H9 (cell line): Measurements from ENCODE around the gene GPR153. TPM values are rescaled to one million over a fixed set of nuclear protein-coding genes. Genes with fewer than 3 reads are reported as not detected.

Source experiments
- DNase-seq: peaks from one replicate; pipeline ENCODE4 v3.0.0-alpha.2; 2017
- H2AFZ ChIP-seq: one replicate; pipeline ENCODE4 v1.6.1; 2013; ENCODE audit warnings: mild to moderate bottlenecking, low read length, control low read depth, moderate library complexity
- H2AK5ac ChIP-seq: 2 replicates; pipeline ENCODE4 v1.6.1; 2013; ENCODE audit warnings: low read length, control low read depth, mixed read lengths; ENCODE audit not compliant: insufficient read length
- H2BK120ac ChIP-seq: one replicate; pipeline ENCODE4 v1.6.1; 2013; ENCODE audit warnings: low read depth, mild to moderate bottlenecking, low read length, control low read depth, inconsistent platforms; ENCODE audit not compliant: poor library complexity, severe bottlenecking
- H2BK12ac ChIP-seq: 2 replicates; pipeline ENCODE4 v1.6.1; 2013; ENCODE audit warnings: low read length, control low read depth, mixed read lengths, low read depth; ENCODE audit not compliant: insufficient read length
- H2BK15ac ChIP-seq: 2 replicates; pipeline ENCODE4 v1.6.1; 2013; ENCODE audit warnings: low read depth, low read length, control low read depth
- H2BK20ac ChIP-seq: one replicate; pipeline ENCODE4 v1.6.1; 2013; ENCODE audit warnings: low read depth, mild to moderate bottlenecking, low read length, control low read depth, inconsistent platforms; ENCODE audit not compliant: poor library complexity, severe bottlenecking
- H2BK5ac ChIP-seq: 2 replicates; pipeline ENCODE4 v1.6.1; 2013; ENCODE audit warnings: low read length, control low read depth, mixed read lengths; ENCODE audit not compliant: insufficient read length
- H3K14ac ChIP-seq: 2 replicates; pipeline ENCODE4 v1.6.1; 2013; ENCODE audit warnings: low read length, control low read depth; ENCODE audit not compliant: insufficient read depth
- H3K18ac ChIP-seq: 2 replicates; pipeline ENCODE4 v1.6.1; 2013; ENCODE audit warnings: low read depth, mild to moderate bottlenecking, mixed read lengths, low read length, control low read depth; ENCODE audit not compliant: insufficient read length
- H3K23ac ChIP-seq: 2 replicates; pipeline ENCODE4 v1.6.1; 2013; ENCODE audit warnings: low read length, control low read depth, mixed read lengths, low read depth; ENCODE audit not compliant: insufficient read length
- H3K23me2 ChIP-seq: 2 replicates; pipeline ENCODE4 v1.6.1; 2013; ENCODE audit warnings: low read depth, mild to moderate bottlenecking, mixed read lengths, low read length, control low read depth; ENCODE audit not compliant: insufficient read length, poor library complexity, severe bottlenecking
- H3K27ac ChIP-seq: 2 replicates; pipeline ENCODE4 v1.5.1; 2013; ENCODE audit warnings: low read length, control low read depth, mixed read lengths, low read depth; ENCODE audit not compliant: insufficient read length
- H3K27me3 ChIP-seq: 2 replicates; pipeline ENCODE4 v1.6.1; 2013; ENCODE audit warnings: low read length, control low read depth, inconsistent platforms; ENCODE audit not compliant: insufficient read depth
- H3K4ac ChIP-seq: 2 replicates; pipeline ENCODE4 v1.6.1; 2013; ENCODE audit warnings: low read depth, mild to moderate bottlenecking, control low read depth, inconsistent platforms, low read length, moderate library complexity
- H3K4me1 ChIP-seq: 2 replicates; pipeline ENCODE4 v1.6.1; 2013; ENCODE audit warnings: low read length, control low read depth, inconsistent platforms; ENCODE audit not compliant: insufficient read depth
- H3K4me2 ChIP-seq: 2 replicates; pipeline ENCODE4 v1.6.1; 2013; ENCODE audit warnings: low read length, control low read depth, mixed read lengths; ENCODE audit not compliant: insufficient read length, insufficient read depth
- H3K56ac ChIP-seq: 2 replicates; pipeline ENCODE4 v1.6.1; 2013; ENCODE audit warnings: low read depth, mild to moderate bottlenecking, mixed read lengths, low read length, control low read depth; ENCODE audit not compliant: insufficient read length
- H3K79me1 ChIP-seq: 2 replicates; pipeline ENCODE4 v1.6.1; 2013; ENCODE audit warnings: low read depth, mild to moderate bottlenecking, moderate library complexity, low read length, control low read depth, inconsistent platforms; ENCODE audit not compliant: insufficient read depth, poor library complexity, severe bottlenecking
- H3K79me2 ChIP-seq: 2 replicates; pipeline ENCODE4 v1.6.1; 2013; ENCODE audit warnings: low read length, control low read depth, inconsistent platforms; ENCODE audit not compliant: insufficient read depth
- H3K9ac ChIP-seq: 2 replicates; pipeline ENCODE4 v1.6.1; 2013; ENCODE audit warnings: low read length, control low read depth, mixed read lengths; ENCODE audit not compliant: insufficient read length; ENCODE audit errors: extremely low read depth
- H3K9me3 ChIP-seq: one replicate; pipeline ENCODE4 v1.6.1; 2013; ENCODE audit warnings: low read depth, low read length, inconsistent platforms; ENCODE audit not compliant: control insufficient read depth
- H3T11ph ChIP-seq: one replicate; pipeline ENCODE4 v1.6.1; 2013; ENCODE audit warnings: mild to moderate bottlenecking, low read length, control low read depth, inconsistent platforms
- H4K20me1 ChIP-seq: one replicate; pipeline ENCODE4 v1.6.1; 2013; ENCODE audit not compliant: control insufficient read depth, insufficient read length, insufficient read depth
- H4K5ac ChIP-seq: 2 replicates; pipeline ENCODE4 v1.6.1; 2013; ENCODE audit warnings: low read depth, mild to moderate bottlenecking, mixed read lengths, low read length, control low read depth; ENCODE audit not compliant: insufficient read length
- H4K8ac ChIP-seq: replicated peaks from 2 replicates; pipeline ENCODE4 v1.6.1; 2013; ENCODE audit warnings: low read length, control low read depth, mixed read lengths, low read depth; ENCODE audit not compliant: insufficient read length
- H4K91ac ChIP-seq: 2 replicates; pipeline ENCODE4 v1.6.1; 2013; ENCODE audit warnings: low read depth, mild to moderate bottlenecking, moderate library complexity, mixed read lengths, low read length, control low read depth; ENCODE audit not compliant: insufficient read length
- H3K27ac Mint-ChIP-seq, 3 experiments: 2 replicates in 2 of 3; 3 replicates in 1 of 3; pipeline ENCODE4 v1.8.0; 2020 to 2021; ENCODE audit warnings: mixed read lengths in 3 of 3, mild to moderate bottlenecking in 1 of 3, moderate library complexity in 1 of 3
- H3K27me3 Mint-ChIP-seq: 2 replicates; pipeline ENCODE4 v1.8.0; 2021; ENCODE audit warnings: low read depth, mild to moderate bottlenecking, moderate library complexity, mixed read lengths
- H3K36me3 Mint-ChIP-seq, 3 experiments: 2 replicates in 2 of 3; 3 replicates in 1 of 3; pipeline ENCODE4 v1.8.0; 2020 to 2021; ENCODE audit warnings: low read depth in 3 of 3, mixed read lengths in 3 of 3; ENCODE audit not compliant: insufficient read depth in 1 of 3
- H3K4me1 Mint-ChIP-seq, 2 experiments: 2 replicates each; pipeline ENCODE4 v1.8.0; 2020; ENCODE audit warnings: mixed read lengths in 2 of 2
- H3K4me3 Mint-ChIP-seq, 2 experiments: 2 replicates in 1 of 2; 3 replicates in 1 of 2; pipeline ENCODE4 v1.8.0; 2020 to 2021; ENCODE audit warnings: mild to moderate bottlenecking in 2 of 2, mixed read lengths in 2 of 2, moderate library complexity in 1 of 2
- H3K9me3 Mint-ChIP-seq, 2 experiments: 2 replicates in 1 of 2; 3 replicates in 1 of 2; pipeline ENCODE4 v1.8.0; 2020; ENCODE audit warnings: mild to moderate bottlenecking in 2 of 2, mixed read lengths in 2 of 2, moderate library complexity in 1 of 2
- WGBS: extraction: QIAGEN DNeasy Blood & Tissue Kit; methylation state at CpG from one replicate; pipeline ENCODE4 v1.1.7; 2013; ENCODE audit warnings: missing lambda C conversion rate, low lambda C conversion rate, mixed read lengths; ENCODE audit not compliant: insufficient read length; ENCODE audit errors: extremely low coverage; 5-methylcytosine and 5-hydroxymethylcytosine counted together
- long read RNA-seq: library from polyadenylated mRNA; unstranded; transcript quantifications from one replicate; pipeline ENCODE4 v2.0.0, GENCODE V29; 2020
- total RNA-seq: library from RNA; stranded (reverse); gene quantifications from 2 replicates; pipeline ENCODE4 v1.2.1, GENCODE V29; 2021
- TF ChIP-seq, protein P1 (sequence below): fragments of 200-600 bp; sonication (generic); conservative IDR thresholded peaks from 3 replicates; pipeline ENCODE4 v1.8.0; 2021; ENCODE audit warnings: antibody characterized with exemption, mild to moderate bottlenecking

GPR153 gene
- total RNA-seq = 8.9 and 9.6 TPM in 2 replicates
- long read RNA-seq, partial matches to known transcripts = 0 of 24 reads
- long read RNA-seq, other reads (novel, unspliced or antisense) = 24 of 24 reads

DNA sequence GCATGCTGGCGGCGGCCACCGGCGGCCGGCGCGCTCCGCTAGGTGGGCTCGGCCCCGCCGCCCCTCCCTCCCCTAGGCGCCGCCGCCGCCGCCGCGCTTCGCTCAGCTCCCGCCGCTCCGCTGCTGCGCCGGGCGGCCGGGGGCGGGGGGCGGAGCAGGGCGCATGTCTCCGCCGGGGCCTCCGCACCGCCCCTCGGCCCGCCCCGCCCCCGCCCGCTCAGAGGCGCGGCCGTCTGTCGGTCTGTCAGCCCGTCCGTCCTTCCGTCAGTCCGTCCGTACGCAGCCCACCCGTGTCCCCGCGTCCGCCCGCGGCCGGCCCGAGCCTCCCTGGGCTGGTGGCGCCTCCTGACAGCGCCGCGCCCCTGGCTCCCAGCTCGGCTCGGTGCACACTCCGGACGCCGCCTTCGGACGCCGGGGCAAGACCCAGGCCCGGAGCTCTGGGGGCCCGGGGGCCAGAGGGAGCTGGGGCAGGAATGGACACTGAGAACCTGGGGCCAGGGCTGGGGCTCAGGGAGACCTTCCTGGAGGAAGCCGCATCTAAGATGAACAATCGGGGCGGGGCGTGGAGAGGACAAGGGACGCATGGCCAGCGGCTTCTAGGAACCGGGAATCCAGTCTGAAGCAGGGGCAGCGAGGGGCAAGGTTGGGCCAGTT, at the start of gene GPR153:
Gene GPR153, minus strand, starts transcription at position 138 of the 654 bp plus-strand sequence. CDS start 6,193 bp downstream, outside the sequence.
- peaks cover 4 to 11% of the 10 kb centered on the region in 2 experiments; a peak in 3 of 4 replicates for H3K4me1 Mint-ChIP-seq

More for the DNA sequence above, at the start of gene GPR153:
- H4K8ac ChIP-seq = no peak within 1 kb of the TSS
- H2AFZ ChIP-seq = no peak within 1 kb of the TSS
- no peak within 1 kb of the TSS for H4K5ac ChIP-seq
- no peak within 1 kb of the TSS for H3K23ac ChIP-seq
- H3T11ph ChIP-seq = no peak within 1 kb of the TSS
- Mint-ChIP-seq H3K36me3 (peaks cover 0 to 4% (median 0%) of the 10 kb centered on the region in 3 experiments; a peak in 3 of 7 replicates), H3K9me3 (no peaks in the 10 kb centered on the region), H3K4me3 (peak within 1 kb of the TSS; percentile 59 to 83), H3K27me3 (peaks cover 44% of the 10 kb centered on the region), H3K27ac (no peak within 1 kb of the TSS; a peak in 1 of 7 replicates)
- H3K79me1 ChIP-seq = no peaks in the 10 kb centered on the region
- no CpG with 5 or more reads among the region's 78 CpGs for WGBS
- no peak within 1 kb of the TSS for H2BK20ac ChIP-seq
- H3K27me3 ChIP-seq = peaks cover 7% of the 10 kb centered on the region; the same call in 1 of the 2 replicates
- DNase-seq = peak; percentile 60
- H3K9ac ChIP-seq = no peak within 1 kb of the TSS
- TF ChIP-seq, protein P1, sequence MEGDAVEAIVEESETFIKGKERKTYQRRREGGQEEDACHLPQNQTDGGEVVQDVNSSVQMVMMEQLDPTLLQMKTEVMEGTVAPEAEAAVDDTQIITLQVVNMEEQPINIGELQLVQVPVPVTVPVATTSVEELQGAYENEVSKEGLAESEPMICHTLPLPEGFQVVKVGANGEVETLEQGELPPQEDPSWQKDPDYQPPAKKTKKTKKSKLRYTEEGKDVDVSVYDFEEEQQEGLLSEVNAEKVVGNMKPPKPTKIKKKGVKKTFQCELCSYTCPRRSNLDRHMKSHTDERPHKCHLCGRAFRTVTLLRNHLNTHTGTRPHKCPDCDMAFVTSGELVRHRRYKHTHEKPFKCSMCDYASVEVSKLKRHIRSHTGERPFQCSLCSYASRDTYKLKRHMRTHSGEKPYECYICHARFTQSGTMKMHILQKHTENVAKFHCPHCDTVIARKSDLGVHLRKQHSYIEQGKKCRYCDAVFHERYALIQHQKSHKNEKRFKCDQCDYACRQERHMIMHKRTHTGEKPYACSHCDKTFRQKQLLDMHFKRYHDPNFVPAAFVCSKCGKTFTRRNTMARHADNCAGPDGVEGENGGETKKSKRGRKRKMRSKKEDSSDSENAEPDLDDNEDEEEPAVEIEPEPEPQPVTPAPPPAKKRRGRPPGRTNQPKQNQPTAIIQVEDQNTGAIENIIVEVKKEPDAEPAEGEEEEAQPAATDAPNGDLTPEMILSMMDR = no peak
- H4K91ac ChIP-seq = no peak within 1 kb of the TSS
- H3K79me2 ChIP-seq = no peaks in the 10 kb centered on the region
- no peak within 1 kb of the TSS for H3K14ac ChIP-seq
- no peak within 1 kb of the TSS for H3K18ac ChIP-seq
- H4K20me1 ChIP-seq = no peaks in the 10 kb centered on the region
- no peak within 1 kb of the TSS for H3K56ac ChIP-seq
- peaks cover 4% of the 10 kb centered on the region for H3K23me2 ChIP-seq
- H2AK5ac ChIP-seq = no peak within 1 kb of the TSS
- H3K9me3 ChIP-seq = no peaks in the 10 kb centered on the region
- no peak within 1 kb of the TSS for H2BK12ac ChIP-seq
- peak within 1 kb of the TSS; percentile 32 for H3K4me2 ChIP-seq
- H3K27ac ChIP-seq = no peak within 1 kb of the TSS
- H3K4ac ChIP-seq = no peak within 1 kb of the TSS
- no peaks in the 10 kb centered on the region for H3K4me1 ChIP-seq
- H2BK5ac ChIP-seq = no peak within 1 kb of the TSS
- H2BK120ac ChIP-seq = no peak within 1 kb of the TSS
- H2BK15ac ChIP-seq = no peak within 1 kb of the TSS
